ENCODE results near the gene TLE3.

Gene TLE3

GRCh38 chr15:70088455-70088854 is 9.3 kb downstream of the TLE3 start:
- ChIA-PET CTCF (no interaction called here), POLR2A (ENCODE audit: low non-redundant PET) (no interaction called here)
- TF ChIP-seq CTCF (conservative IDR thresholded peaks at IDR 0.05; ENCODE audit: low read depth): no peak
- H3K27ac ChIP-seq: no peak overlapping the region
- DNase-seq (ENCODE audit: low spot score): no peak

- no peak for TF ChIP-seq CTCF (conservative IDR thresholded peaks at IDR 0.05; ENCODE audit: low read depth)
- CTCF ChIA-PET: no interaction called here
- POLR2A ChIA-PET (ENCODE audit: low non-redundant PET): no interaction called here
- no peak for DNase-seq (ENCODE audit: low spot score)
- no peak overlapping the region for H3K27ac ChIP-seq
Observed at GRCh38 chr15:70087708-70088352, 9.9 kb downstream of the TLE3 start.

GRCh38 chr15:70086636-70087035 is 11.1 kb downstream of the TLE3 start:
- TF ChIP-seq CTCF (conservative IDR thresholded peaks at IDR 0.05; ENCODE audit: low read depth): no peak
- POLR2A ChIA-PET (ENCODE audit: low non-redundant PET): no interaction called here
- H3K27ac ChIP-seq: no peak overlapping the region
- DNase-seq (ENCODE audit: low spot score): no peak
- CTCF ChIA-PET: interaction anchor here (0.6 kb wide), 1 partner anchor 267 kb away, joined by 3 read pairs; no protein-coding TSS in a partner anchor

- CTCF ChIA-PET: no interaction called here
- H3K27ac ChIP-seq: no peak overlapping the region
- DNase-seq (ENCODE audit: low spot score): no peak
- TF ChIP-seq CTCF (conservative IDR thresholded peaks at IDR 0.05; ENCODE audit: low read depth): no peak
- POLR2A ChIA-PET (ENCODE audit: low non-redundant PET): no interaction called here
Observed at GRCh38 chr15:70084461-70084860, 13.3 kb downstream of the TLE3 start.

GRCh38 chr15:70083946-70084345 is 13.8 kb downstream of the TLE3 start:
- no peak for TF ChIP-seq CTCF (conservative IDR thresholded peaks at IDR 0.05; ENCODE audit: low read depth)
- ChIA-PET CTCF (interaction anchor here (0.6 kb wide), 1 partner anchor 354 kb away, joined by 4 read pairs; no protein-coding TSS in a partner anchor), POLR2A (ENCODE audit: low non-redundant PET) (no interaction called here)
- no peak overlapping the region for H3K27ac ChIP-seq
- no peak for DNase-seq (ENCODE audit: low spot score)

- POLR2A ChIA-PET (ENCODE audit: low non-redundant PET): no interaction called here
- DNase-seq (ENCODE audit: low spot score): no peak
- TF ChIP-seq CTCF (conservative IDR thresholded peaks at IDR 0.05; ENCODE audit: low read depth): no peak
- CTCF ChIA-PET: interaction anchor here (0.6 to 0.9 kb wide), 2 partner anchors 355 to 360 kb away, joined by 3 to 4 read pairs; no protein-coding TSS in a partner anchor
- H3K27ac ChIP-seq: no peak overlapping the region
Observed at GRCh38 chr15:70083418-70083817, 14.3 kb downstream of the TLE3 start.

Data from RWPE1 (cell line).